SIG-M5 treated with dmso at 0.1 percent for 504 hours (cell line): ENCODE measurements around the gene DSCAM.
A peak's percentile ranks its signal among the peaks of the same experiment; 100 is the strongest.
"Not testable (repeated sequence)": the region's sequence is repeated elsewhere in the genome, so short reads cannot be mapped to it uniquely, and the experiment has no call there.

ENCODE experiments used
- DNase-seq: peaks from one replicate; lab custom pipeline; 2025; ENCODE audit not compliant: unreplicated experiment; lab: John Stamatoyannopoulos, UW

Gene DSCAM

DNA sequence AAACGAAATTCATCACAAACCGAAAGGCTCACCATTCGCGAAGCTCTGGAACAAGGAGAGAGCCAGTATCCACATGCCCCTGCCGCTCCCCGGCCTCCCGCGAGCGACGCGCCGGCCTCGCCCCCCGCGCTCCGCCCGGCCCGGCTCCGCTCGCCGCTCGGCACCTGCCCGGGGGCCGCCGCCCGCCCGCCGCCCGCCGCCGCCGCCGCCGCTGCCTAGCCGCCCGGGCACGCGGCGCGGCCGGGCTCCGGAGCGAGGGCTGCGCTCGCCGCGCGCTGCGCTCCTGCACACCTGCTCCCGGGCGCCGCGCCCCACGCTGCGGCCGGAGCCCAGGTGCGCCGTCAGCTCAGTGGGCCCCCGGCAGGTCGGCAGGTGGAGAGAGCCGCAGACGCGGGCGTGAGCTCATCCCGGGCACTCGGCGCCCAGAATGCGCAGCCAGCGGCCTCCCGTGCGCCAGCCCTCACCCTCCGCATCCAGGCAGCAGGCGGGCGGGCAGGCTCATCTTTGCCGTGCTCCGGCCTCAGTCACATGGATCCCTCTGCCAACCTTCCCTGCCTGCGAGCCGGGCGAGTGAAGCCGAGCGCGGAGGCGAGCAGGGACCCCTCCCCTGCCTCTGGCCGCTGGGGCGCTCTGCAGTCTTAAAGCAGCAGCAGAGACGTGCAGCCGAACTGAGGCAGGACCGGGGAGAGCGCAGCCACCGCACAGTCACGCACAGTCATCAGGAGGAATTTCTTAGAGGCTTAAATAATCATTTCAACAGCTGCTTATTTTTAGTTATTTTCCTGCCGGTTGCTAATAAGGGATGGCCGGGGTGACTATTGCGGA lies at the start of gene DSCAM:
TSS of gene DSCAM (minus strand) at position 572 of the 825 bp plus-strand sequence. CDS start at position 75, 497 bp downstream.
- no peak for DNase-seq

- DNase-seq = not testable (repeated sequence)
Measured at GRCh38 chr21:40895697-40896096, 48.7 kb upstream of the DSCAM start.

GRCh38 chr21:40886931-40887330 lies 40.0 kb upstream of the DSCAM start:
- peak; percentile 46 for DNase-seq

- no peak for DNase-seq
Measured at GRCh38 chr21:40886006-40886405, 39.0 kb upstream of the DSCAM start.

DNA sequence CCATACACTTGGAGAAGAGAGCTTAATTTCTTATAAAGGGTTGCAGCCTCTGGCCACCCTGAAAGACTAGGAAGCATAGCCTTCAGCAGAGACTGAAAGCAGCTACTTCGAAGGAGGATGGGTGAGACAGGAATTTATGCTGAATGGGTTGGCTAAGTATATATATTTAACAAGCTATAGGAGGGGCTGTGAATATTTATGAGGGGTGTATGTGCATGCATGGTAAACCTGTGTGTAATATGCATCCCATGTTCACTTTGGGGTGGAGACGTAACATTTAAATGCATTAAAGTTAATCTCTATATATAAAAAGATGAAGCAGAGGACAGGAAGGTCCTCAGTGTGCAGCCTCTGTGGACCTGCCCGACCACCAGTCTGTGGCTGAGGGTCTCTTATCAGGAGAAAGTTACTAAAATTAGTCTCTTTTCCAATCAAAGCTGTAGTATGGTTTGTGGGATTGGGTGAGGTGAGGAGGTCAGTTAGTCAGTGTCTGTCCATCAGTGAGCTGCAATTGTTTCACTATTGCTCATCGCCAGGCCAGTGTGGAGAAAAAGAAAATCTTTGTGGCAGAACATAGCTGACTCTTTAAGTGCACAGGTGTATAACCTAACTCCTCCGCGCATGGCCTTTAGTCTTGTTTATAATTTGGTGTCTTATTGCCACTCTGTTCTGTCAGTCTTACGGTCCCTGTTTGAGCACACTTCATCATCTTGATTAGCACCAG lies 35.4 kb upstream of the DSCAM start:
- no peak for DNase-seq

GRCh38 chr21:40881767-40882166 lies 34.8 kb upstream of the DSCAM start:
- no peak for DNase-seq

DNA sequence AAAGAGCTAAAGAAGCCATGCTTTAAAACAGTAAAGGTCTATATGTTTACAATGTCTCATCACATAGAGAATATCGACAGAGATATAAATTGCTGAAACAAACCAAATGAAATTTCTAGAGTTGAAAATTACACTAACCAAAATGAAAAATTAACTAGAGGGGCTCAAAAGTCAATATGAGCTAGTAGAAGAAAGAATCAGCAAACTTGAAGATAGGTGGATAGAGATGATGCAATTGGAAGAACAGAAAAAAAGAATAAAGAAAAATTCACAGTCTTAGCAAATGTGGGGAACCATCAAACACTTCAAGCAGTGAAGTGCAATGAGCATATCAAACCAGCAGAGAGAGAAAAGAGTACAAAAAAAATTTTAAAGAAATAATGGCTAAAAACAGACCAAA lies 24.1 kb upstream of the DSCAM start:
- no peak for DNase-seq

DNA sequence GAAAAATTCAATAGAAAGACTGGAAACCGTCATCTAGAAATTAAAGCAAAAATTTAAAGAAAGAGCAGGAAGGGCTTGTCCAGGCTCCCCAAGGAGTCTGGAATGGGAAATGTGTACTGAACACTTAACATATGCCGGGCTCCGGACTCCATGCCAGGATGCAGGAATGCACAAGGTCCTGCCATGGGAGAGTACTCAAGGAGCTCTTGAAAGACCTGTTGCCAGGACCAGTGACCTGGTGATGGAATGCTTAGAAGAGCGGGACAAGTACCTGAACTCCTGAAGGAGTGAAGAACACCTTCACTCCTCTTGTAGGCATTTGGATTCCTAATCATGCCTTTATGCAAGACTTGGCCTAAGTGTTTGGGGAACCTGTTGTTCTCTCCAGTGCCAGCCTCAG lies 16.9 kb upstream of the DSCAM start:
- no peak for DNase-seq

DNA sequence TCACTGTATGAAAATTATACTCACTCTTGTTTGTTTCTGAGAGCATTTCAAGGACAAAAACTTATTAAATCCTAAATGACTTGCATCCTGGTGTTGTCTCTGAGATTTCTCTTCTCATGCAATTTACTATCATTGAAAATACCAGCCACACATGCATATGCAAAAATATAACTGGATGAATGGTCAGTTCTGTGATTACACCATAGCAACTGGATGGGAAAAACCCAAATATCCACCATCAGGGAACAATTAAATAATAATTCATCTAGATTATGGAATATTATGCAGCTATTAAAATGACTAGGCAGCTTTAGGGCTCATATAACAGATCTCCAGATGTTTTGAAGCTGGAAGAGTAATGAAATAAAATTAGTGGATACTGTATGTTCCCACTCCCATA lies 11.6 kb upstream of the DSCAM start:
- DNase-seq = no peak

DNA sequence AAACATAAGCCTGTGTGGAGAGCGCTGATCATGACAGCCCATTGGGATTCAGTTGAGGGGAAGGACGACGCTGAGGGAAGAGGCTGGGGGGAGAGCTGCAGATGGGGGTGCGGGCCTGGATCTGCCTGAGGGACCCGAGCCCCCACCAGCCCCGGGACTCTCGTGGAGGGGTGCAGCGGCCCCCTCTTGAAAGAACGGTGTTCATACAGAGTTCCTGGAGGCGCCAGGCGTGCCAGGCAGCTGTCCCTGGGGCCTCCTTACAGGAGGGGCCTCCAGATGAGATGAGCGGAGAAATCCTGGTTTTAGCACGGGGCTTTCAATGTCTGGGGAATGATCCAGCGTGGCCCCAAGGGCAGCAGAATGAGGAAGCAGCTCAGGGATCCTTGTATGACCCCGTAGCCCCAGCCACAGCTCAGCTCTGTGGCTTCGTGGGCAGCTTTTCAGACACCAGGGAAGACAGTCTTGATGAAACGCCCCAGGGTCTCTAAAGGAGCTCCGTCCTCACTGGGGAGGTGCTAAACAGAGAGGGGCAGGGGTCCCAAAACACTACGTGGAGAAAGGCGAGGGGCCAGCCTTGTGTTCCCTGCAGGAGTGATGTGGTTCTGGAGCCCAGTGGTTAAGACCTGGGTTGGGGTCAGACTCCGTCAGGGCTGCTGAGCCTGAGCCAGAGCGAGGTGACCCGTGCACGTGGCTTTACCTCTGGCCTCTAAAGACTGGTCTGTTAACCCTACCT lies 7.2 kb upstream of the DSCAM start:
- DNase-seq = no peak

DNA sequence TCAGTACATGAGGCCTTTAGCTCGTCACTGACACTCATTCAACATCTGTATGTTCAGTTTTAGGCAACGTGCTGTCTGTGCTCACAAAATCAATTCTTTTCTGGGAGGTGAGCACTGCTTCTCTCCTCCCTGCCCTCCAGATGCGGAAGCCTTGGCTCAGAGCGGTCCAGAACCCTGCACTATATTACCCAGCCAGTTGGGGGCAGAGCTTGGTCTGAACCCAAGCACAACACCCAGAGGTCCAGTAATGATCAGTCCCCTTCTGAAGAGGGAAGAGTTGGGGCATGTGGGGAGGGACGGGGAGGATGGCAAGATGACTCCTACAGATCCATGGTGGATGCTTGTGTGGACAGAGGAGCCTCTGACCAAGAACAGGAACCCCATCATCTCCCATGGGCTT lies 5.6 kb upstream of the DSCAM start:
- DNase-seq = no peak

GRCh38 chr21:40851749-40852148 lies 4.8 kb upstream of the DSCAM start:
- DNase-seq = no peak

GRCh38 chr21:40850071-40850470 lies 3.1 kb upstream of the DSCAM start:
- no peak for DNase-seq

DNA sequence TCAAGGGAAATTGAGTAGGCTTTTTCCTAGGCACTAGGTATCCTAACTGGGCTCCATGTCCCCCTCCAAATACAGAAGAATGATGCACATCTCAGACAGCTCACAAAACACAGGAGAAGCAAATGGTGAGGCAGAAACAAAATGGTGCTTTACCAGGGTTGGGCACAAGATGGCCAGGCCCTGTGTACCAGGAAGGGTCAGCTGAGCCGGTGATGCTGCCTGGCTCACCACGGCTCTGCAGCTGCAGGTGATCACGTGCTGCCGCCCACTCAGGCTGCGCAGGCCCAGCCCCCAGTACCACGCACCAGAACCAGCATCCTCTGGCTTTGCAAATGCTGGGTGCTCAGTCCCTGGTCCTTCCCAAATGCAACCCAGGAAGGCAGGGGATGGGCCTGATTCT lies 993 bp upstream of the DSCAM start:
- no peak for DNase-seq

- DNase-seq = no peak
Measured at GRCh38 chr21:40846103-40846502, 855 bp downstream of the DSCAM start.

GRCh38 chr21:40845441-40845995 lies 1.4 kb downstream of the DSCAM start:
- no peak for DNase-seq

DNA sequence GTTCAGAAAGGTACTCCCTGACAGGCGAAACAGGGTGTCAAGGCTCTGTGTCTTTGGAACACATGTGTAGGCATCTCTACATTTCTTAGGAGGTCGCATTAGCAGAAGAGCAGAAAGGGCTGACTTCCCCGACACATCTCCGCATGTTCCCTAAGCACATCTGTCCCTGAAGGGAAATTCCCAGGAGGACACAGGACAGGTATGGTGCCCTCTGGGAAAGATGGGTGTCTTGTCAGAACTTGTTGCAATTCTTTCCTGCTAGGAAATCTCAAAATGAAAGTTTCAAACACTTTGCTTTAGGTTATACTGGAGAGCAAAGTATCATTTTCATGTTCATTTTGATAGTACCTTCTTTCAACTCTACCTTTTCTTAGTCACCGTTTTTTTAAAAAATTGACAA lies 2.0 kb downstream of the DSCAM start:
- DNase-seq = no peak

GRCh38 chr21:40842197-40842552 lies 4.8 kb downstream of the DSCAM start:
- no peak for DNase-seq

GRCh38 chr21:40841524-40842196 lies 5.3 kb downstream of the DSCAM start:
- DNase-seq = peak; percentile 45

DNA sequence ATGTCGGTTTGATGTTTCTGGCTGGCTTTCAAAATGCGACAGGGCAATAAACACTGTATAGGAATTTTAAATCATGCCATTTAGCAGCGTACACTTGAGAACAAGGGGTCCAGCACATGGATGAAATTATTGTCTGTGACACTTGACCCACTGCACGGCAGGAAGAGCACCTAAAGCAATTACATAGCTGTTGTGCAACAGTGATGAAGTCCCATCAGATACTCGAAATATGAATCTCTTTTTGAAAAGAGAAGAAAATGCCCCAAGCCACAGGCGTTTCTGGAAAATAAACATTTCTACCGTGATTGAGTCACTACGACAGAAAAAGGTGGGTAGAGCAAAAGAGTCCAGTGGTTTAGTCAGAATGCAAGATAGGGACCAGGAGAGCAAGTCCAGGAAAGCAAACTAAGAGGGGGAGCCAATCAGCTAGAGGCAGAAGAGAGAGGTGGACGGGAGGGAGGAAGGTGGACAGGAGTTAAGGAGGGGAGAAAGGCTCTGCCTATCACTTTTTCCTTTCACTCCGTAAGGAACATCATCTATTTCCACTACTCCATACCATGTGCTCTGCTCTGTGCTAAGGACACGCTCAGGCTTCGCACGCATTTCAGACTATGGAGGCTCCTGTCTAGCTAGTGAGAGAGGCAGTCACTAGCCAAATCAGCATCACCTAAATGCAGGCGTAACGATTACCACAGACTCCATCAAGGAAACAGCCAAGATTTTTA lies 6.4 kb downstream of the DSCAM start:
- no peak for DNase-seq
